EH (cell line): ENCODE results near the gene ATP6V1B1.
"Not testable (repeated sequence)": the region's sequence is repeated elsewhere in the genome, so short reads cannot be mapped to it uniquely, and the experiment has no call there.

ENCODE experiments used
- DNase-seq: peaks from one replicate; pipeline ENCODE4 v3.0.0-alpha.2; 2015; ENCODE audit warnings: low read depth

Gene ATP6V1B1

GRCh38 chr2:71008342-71008741, 72.6 kb downstream of the ATP6V1B1 start:
- no peak for DNase-seq

GRCh38 chr2:71011786-71012185, 76.1 kb downstream of the ATP6V1B1 start:
- DNase-seq = not testable (repeated sequence)
